Measurements from ENCODE around the gene UHRF1.

UHRF1 gene

DNA sequence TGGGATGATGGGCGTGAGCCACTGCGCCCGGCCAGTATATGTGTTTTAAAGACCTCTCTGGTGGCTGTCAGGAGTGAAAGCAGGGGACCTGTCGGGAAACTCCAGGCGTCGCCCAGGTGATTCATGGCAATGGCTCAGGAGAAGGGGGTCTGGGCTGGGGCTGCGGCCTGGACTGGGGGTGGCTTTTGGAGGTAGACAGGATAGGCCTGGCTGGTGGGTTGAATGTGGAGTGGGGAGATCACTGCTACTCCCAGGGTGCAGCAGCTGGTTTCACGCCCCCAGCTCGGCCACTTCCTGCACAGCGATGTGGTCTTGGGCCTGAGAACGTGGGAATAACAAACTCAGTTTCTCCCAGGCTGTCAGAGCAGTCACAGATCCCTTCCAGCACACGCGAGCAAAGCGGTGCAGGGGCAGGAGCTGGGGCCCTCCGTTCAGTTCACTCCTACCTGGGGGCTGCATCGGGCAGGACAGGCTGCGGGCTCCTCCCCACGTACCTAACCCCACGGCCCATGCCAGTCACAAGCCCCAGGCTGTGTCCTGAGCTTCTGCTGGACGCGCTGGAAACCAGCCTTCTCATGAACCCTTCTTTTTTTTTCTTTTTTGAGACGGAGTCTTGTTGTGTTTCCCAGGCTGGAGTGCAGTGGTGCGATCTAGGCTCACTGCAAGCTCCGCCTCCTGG lies 78.5 kb downstream of the UHRF1 start:
- DNase-seq (ENCODE audit: insufficient read length) (no peak), FAIRE-seq (no peak)
- TF ChIP-seq POLR2A (IDR thresholded peaks at IDR 0.05; ENCODE audit: low read depth, low read length), result no peak
- no peak for TF ChIP-seq TAF1 (IDR thresholded peaks at IDR 0.05; ENCODE audit: borderline replicate concordance, low read depth, low read length)
- no peak for TF ChIP-seq POLR2AphosphoS5 (IDR thresholded peaks at IDR 0.05; ENCODE audit: low read depth, low read length)

DNA sequence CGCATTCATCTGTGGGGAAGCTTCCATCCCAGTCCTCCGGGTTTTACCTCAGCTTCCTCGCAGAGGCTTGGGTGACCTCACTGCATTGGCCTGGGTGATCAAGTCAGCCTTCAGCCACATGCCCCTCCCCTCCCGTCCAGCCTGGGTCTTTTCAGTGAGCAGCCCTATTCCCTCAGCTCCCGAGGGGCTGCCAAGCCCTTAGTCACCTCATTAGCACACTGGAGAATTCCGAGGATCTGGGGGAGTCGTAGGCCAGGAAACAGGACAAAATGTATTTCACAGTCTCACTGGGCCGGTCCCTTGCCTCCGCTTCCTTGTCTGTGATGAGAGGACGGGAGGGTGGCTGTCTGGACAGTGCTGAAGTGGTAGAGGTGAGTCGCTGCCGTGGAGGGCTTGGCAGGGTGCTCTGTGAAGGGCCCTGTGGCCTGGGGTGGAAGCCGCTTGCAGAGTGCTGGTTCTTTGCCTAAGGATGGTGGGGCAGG lies 79.5 kb downstream of the UHRF1 start:
- no peak for DNase-seq (ENCODE audit: insufficient read length)
- FAIRE-seq, result no peak
- TF ChIP-seq POLR2AphosphoS5 (IDR thresholded peaks at IDR 0.05; ENCODE audit: low read depth, low read length), result no peak
- no peak for TF ChIP-seq POLR2A (IDR thresholded peaks at IDR 0.05; ENCODE audit: low read depth, low read length)
- no peak for TF ChIP-seq TAF1 (IDR thresholded peaks at IDR 0.05; ENCODE audit: borderline replicate concordance, low read depth, low read length)

DNA sequence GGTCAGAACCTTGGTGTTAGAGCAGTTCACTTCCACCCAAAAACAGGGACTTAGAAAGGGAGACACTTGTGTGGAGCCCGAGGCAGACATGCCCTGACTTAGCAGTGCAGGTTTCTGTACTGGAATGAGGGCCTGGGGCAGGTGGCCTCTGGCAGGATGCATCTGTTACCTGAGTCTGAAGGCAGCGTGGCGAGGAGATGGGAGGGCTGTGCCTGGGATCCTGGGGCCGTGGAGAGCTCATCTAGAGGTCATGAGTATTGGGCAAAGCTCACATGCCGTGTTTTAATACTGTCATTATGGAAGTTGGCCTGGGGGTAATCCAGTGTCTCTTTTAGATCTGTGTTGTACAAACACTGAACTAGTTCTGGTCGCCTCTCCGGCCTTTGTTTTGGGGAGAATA lies 81.0 kb downstream of the UHRF1 start:
- FAIRE-seq, result no peak
- no peak for DNase-seq (ENCODE audit: insufficient read length)
- TF ChIP-seq POLR2A (IDR thresholded peaks at IDR 0.05; ENCODE audit: low read depth, low read length) (no peak), TAF1 (IDR thresholded peaks at IDR 0.05; ENCODE audit: borderline replicate concordance, low read depth, low read length) (no peak), POLR2AphosphoS5 (IDR thresholded peaks at IDR 0.05; ENCODE audit: low read depth, low read length) (no peak)

DNA sequence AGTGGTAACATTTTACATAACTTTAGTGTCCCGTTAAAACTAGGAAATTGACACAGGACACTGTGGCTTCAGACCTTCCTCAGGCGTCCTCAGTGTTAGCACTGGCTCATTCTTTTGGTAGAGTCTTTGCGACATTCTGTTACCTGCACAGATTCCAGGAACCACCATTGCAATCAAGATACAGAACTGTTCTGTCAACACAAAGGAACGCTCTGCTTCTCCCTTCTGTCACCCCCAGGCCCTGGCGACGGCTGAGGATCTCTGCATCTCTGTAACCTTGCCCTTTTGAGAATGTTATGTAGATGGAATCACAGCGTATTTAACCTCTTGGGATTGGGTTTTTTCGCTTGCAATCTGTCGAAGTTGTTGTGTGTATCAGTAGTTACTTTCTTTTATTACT lies 82.2 kb downstream of the UHRF1 start:
- TF ChIP-seq TAF1 (IDR thresholded peaks at IDR 0.05; ENCODE audit: borderline replicate concordance, low read depth, low read length) (no peak), POLR2A (IDR thresholded peaks at IDR 0.05; ENCODE audit: low read depth, low read length) (no peak), POLR2AphosphoS5 (IDR thresholded peaks at IDR 0.05; ENCODE audit: low read depth, low read length) (no peak)
- DNase-seq (ENCODE audit: insufficient read length), result no peak
- no peak for FAIRE-seq

DNA sequence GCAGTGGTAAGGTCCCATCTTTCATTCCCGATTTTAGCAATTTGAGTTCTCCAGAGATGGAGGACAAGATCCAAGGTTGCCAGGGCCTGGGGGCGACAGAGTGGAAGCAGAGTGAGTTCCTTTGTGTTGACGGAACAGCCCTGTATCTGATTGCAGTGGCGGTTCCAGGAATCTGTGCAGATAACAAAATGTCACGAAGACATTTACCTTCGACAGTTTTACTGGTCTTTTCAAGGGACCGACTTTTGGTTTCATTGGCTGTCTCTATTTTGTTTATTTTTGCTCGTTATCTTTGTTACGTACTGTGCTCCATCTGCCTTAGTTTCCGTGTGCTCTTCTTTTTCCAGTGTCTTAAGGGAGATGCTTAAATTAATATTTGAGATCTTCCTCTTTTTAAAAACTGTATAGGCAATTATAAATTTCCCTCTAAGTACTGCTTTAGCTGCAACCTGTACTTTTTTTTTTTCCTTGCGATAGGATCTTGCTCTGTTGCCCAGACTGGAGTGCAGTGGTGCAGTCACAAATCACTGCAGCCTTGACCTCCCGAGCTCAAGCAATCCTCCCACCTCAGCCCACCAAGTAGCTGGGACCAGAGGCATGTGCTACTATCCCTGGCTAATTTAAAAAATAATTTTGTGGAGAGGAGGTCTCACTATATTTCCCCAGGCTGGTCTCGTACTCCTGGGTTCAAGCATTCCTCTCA lies 82.8 kb downstream of the UHRF1 start:
- no peak for DNase-seq (ENCODE audit: insufficient read length)
- TF ChIP-seq POLR2A (IDR thresholded peaks at IDR 0.05; ENCODE audit: low read depth, low read length) (no peak), POLR2AphosphoS5 (IDR thresholded peaks at IDR 0.05; ENCODE audit: low read depth, low read length) (no peak), TAF1 (IDR thresholded peaks at IDR 0.05; ENCODE audit: borderline replicate concordance, low read depth, low read length) (no peak)
- FAIRE-seq, result no peak

DNA sequence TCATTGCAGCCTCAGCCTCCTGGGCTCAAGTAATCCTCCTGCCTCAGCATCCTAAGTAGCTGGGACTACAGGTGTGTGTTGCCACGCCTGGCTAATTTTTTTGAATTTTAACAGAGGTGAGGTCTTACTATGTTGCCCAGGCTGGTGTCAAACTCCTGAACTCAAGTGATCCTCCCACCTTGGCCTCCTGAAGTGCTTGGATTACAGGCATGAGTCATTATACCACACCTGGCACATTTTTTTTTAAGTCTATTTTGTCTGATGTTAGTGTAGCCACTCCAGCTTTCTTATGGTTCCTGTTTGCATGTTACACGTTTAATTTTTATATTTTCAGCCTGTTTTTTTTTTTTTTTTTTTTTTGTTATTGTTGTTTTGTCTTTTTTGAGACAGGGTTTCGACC lies 84.4 kb downstream of the UHRF1 start:
- DNase-seq (ENCODE audit: insufficient read length) (no peak), FAIRE-seq (no peak)
- no peak for TF ChIP-seq TAF1 (IDR thresholded peaks at IDR 0.05; ENCODE audit: borderline replicate concordance, low read depth, low read length)
- TF ChIP-seq POLR2A (IDR thresholded peaks at IDR 0.05; ENCODE audit: low read depth, low read length), result no peak
- TF ChIP-seq POLR2AphosphoS5 (IDR thresholded peaks at IDR 0.05; ENCODE audit: low read depth, low read length), result no peak

DNA sequence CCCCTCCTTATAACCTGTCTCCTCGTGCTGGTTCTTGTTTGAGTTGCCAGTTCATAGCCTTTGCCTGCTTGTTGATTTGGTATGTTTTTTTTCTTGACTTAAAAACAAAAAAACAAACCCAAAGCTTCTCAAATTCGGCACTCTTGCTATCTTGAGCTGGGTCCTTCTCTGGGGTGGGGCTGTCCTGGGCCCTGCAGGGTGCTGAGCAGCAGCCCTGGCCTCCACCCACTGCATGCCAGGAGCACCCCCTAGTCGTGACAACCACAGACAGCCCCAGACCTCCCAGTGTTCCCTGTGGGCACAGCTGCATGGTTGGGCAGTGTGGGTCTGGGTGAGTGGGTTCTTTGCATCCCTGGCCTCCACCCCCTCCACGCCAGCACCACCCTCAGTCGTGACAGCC lies 87.4 kb downstream of the UHRF1 start:
- TF ChIP-seq TAF1 (IDR thresholded peaks at IDR 0.05; ENCODE audit: borderline replicate concordance, low read depth, low read length) (no peak), POLR2AphosphoS5 (IDR thresholded peaks at IDR 0.05; ENCODE audit: low read depth, low read length) (no peak), POLR2A (IDR thresholded peaks at IDR 0.05; ENCODE audit: low read depth, low read length) (no peak)
- FAIRE-seq (no peak), DNase-seq (ENCODE audit: insufficient read length) (no peak)

DNA sequence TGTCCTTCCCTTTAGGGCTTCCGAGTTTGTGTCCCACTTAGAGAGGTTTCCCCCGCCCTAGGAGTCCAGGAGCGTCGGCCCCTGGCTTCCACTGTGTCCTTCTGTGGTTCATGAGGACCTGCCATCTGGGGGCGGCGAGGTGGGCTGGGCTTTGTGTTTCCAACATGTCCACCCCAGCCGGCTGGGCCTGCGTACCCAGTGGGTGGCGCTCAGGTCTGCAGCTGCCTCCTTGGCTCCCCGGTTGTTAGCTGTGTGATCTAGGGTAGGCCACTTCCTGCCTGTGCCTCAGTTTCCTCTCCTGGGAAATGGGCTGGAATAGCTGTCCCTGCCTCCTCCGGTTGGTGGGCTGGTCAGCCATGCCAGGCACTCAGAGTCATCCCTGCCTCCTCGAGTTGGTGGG lies 88.0 kb downstream of the UHRF1 start:
- DNase-seq (ENCODE audit: insufficient read length) (no peak), FAIRE-seq (no peak)
- no peak for TF ChIP-seq TAF1 (IDR thresholded peaks at IDR 0.05; ENCODE audit: borderline replicate concordance, low read depth, low read length)
- no peak for TF ChIP-seq POLR2A (IDR thresholded peaks at IDR 0.05; ENCODE audit: low read depth, low read length)
- no peak for TF ChIP-seq POLR2AphosphoS5 (IDR thresholded peaks at IDR 0.05; ENCODE audit: low read depth, low read length)

DNA sequence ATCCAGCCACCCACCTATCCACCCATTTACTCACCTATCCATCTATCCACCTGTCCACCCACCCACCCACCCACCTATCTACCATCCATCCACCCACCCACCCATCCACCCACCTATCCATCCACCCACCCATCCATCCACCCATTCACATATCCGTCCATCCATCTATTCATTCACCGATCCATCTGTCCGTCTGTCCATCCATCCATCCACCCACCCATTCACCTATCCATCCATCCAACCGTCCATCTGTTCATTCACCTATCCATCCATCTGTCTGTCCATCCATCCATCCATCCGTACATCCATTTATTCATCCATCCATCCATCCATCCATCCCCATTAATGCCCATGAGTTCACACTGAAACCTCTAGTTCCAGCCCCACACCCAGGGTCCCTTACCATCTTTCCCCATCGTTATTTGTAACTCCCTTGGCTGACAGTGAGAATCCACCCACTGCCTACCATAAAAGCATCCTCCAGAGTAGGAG lies 90.9 kb downstream of the UHRF1 start:
- FAIRE-seq (no peak), DNase-seq (ENCODE audit: insufficient read length) (no peak)
- TF ChIP-seq TAF1 (IDR thresholded peaks at IDR 0.05; ENCODE audit: borderline replicate concordance, low read depth, low read length), result no peak
- TF ChIP-seq POLR2AphosphoS5 (IDR thresholded peaks at IDR 0.05; ENCODE audit: low read depth, low read length), result no peak
- TF ChIP-seq POLR2A (IDR thresholded peaks at IDR 0.05; ENCODE audit: low read depth, low read length), result no peak

DNA sequence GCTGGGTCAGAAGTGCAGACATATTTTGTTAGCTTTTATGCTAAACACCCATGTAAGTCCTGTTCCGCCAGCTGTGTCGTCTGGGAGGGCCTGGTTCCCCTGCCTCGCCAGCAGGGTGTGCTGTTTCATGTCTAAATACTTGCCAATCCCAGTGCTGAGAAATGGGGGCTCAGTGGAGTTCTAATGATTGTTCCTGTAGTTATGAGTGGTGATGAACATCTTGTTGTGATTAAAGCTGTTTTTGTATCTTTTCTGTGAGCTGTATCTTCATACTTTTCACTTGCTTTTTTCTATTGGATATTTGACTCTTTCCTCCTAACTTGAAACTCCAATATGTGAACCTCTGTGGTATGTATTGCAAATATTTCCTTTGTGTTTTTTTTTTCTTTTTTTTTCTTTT lies 92.3 kb downstream of the UHRF1 start:
- DNase-seq (ENCODE audit: insufficient read length) (peak; percentile 61), FAIRE-seq (peak; percentile 17)
- TF ChIP-seq TAF1 (IDR thresholded peaks at IDR 0.05; ENCODE audit: borderline replicate concordance, low read depth, low read length) (no peak), POLR2A (IDR thresholded peaks at IDR 0.05; ENCODE audit: low read depth, low read length) (no peak), POLR2AphosphoS5 (IDR thresholded peaks at IDR 0.05; ENCODE audit: low read depth, low read length) (no peak)

DNA sequence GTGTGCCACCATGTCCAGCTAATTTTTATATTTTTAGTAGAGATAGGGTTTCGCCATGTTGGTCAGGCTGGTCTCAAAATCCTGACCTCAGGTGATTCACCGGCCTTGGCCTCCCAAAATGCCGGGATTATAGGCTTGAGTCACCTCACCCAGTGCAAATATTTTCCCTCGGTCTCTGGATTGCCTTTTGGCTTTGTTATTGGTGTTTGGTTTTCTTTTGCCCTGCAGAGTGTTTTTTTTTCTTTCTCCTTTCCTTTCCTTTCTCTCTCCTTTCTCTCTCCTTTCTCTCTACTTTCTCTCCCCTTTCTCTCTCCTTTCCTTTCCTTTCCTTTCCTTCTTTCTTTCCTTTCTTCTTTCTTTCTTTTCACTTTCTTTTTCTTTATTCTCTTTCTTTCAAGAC lies 92.8 kb downstream of the UHRF1 start:
- no peak for FAIRE-seq
- DNase-seq (ENCODE audit: insufficient read length), result no peak
- TF ChIP-seq POLR2A (IDR thresholded peaks at IDR 0.05; ENCODE audit: low read depth, low read length) (no peak), TAF1 (IDR thresholded peaks at IDR 0.05; ENCODE audit: borderline replicate concordance, low read depth, low read length) (no peak), POLR2AphosphoS5 (IDR thresholded peaks at IDR 0.05; ENCODE audit: low read depth, low read length) (no peak)

DNA sequence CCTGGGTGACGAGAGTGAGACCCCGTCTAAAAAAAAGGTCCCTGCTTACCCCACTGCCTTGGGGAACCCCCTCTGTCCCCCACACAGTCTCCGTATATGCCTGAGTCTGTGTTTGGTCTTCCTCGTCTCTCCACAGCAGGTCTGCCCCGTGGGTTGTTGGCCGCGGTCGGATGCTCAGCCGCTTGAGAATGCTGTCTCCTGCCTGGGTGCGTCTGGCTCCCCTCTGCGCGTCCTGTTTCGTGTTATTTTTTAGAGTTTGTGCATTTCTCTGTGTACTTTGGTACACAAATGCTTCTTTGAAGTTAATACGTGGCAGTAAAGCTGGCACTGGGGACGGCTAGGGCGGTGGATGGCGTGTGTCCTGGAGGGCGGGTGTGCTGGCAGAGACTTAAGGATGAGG lies 94.5 kb downstream of the UHRF1 start:
- no peak for DNase-seq (ENCODE audit: insufficient read length)
- TF ChIP-seq POLR2AphosphoS5 (IDR thresholded peaks at IDR 0.05; ENCODE audit: low read depth, low read length), result no peak
- no peak for TF ChIP-seq POLR2A (IDR thresholded peaks at IDR 0.05; ENCODE audit: low read depth, low read length)
- no peak for TF ChIP-seq TAF1 (IDR thresholded peaks at IDR 0.05; ENCODE audit: borderline replicate concordance, low read depth, low read length)
- FAIRE-seq, result no peak
